GF-D8 (cell line): ENCODE results near the gene ICA1L.

Experiments used
- DNase-seq: peaks from one replicate; lab custom pipeline; 2025; lab: John Stamatoyannopoulos, UW

The ICA1L gene

GRCh38 chr2:202782940-202783558 lies 88.5 kb downstream of the ICA1L start:
- DNase-seq = no peak

DNA sequence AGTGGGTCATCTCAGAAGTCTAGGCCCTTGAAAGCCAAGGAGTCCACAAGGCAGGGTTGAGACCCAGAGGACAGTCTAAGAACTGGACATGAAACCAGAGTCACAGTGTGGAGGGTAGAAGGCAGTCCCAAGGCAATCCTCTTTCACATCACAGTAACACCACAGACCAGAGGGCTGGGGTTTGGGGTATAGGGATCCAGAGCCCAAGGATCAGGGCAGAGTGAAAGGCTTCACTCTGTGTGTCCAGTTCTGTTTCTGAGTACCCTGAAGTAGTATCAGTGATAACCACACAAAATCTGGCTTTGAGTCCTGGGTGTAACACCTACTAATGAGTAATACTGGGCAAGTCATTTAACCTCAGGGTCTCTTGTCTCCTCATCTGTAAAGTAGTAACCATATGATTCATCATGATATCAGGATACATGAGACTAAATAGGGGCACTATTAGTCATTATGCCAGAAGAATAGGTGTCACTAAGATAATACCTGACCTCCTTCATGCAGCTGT lies 91.0 kb downstream of the ICA1L start:
- no peak for DNase-seq

DNA sequence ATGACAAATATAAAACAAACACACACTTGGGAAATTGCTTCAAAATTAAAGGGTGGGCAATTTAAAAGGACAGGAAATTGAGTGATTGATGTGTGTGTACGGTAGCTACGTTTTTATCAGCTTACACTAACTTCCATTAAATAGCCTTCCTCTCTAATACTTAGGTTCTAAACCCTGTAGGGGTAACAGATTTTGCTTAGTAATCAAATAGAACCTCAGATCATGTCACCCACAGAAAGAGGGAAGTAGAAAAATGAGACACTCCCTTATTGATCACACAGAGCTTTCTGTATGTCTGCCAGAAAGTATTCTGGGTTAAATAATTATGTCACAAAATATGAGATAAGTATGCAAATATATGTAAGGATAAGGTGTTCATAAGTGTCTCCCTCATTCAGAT lies 93.3 kb downstream of the ICA1L start:
- DNase-seq = no peak

GRCh38 chr2:202774104-202774503 lies 97.5 kb downstream of the ICA1L start:
- DNase-seq = no peak

- no peak for DNase-seq
Observed at GRCh38 chr2:202773301-202773973, 98.1 kb downstream of the ICA1L start.

GRCh38 chr2:202771741-202772460 lies 99.7 kb downstream of the ICA1L start:
- no peak for DNase-seq

DNA sequence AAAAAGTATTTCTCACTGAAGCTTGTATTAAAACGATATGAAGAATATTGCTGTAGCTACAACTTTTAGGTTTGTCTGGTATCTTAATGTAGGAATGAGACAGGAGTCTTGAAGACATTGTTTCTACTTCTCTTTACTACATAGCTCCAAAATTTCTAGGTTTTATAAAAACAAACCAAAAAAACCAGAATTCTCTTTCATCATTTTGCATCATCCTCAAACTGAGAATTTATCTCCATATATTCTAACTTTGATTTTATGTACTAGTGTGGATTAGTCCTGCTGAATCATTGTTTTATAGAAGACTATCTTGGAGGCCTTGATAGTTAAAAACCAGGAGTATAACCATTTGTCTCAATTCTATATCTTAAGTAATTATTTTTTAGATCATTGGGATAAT lies 100.2 kb downstream of the ICA1L start:
- DNase-seq = no peak

DNA sequence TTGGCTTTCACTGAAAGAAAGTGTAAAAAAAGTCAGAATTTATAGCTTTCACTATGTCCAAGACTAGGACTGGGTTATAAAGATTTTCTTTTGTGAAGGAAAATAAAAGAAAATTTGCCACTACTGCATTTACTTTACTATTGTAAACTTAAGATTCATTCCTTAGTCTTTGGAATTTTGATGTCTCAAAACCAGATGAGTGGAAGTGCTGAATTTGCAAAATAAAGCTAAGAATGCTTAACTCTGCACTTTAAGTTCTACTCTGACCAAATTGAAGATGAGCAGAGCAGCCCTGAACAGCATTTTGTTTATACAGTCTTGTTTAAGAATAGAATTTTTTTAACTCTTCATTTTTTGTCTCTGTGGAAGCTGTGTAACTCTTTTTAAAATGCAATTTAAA lies 102.4 kb downstream of the ICA1L start:
- DNase-seq = no peak

DNA sequence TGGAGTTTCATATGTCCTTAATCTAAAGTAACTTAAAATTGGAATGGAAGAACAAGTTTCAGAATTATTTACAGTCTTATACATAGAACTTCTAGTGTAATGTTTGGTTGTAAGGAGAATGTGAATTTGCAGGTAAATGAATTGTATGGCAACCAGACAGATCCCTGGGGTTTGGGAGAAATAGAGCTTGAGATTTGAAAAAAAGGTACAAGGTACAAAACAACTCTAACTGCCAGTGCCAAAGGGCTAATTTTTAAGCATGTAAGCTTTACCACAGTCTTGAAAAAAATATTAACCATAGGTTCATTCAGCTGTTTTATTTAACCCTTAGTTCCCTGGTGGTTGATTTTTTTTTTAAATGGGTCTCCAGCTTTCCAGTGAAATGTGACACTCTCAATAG lies 103.3 kb downstream of the ICA1L start:
- DNase-seq = no peak

GRCh38 chr2:202765436-202765835 lies 106.1 kb downstream of the ICA1L start:
- DNase-seq = no peak

DNA sequence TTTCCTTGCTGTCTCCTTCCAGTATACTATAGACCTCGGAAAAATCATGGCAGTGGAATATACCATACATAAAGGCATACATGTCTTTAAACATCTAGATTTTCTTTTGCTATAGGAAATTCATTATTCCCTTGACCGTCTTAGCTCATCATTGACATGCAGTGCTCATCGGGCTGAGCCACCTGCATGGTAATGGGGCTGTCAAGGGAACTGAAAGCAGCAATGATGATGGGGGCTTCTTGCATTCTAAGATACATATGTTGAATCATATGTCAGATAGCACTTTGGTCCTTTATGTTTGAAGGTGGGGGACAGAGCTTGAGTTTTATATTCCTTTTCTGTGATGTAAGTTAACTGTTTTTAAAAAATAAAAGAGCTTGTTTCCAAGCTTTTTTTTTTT lies 106.6 kb downstream of the ICA1L start:
- DNase-seq = no peak

DNA sequence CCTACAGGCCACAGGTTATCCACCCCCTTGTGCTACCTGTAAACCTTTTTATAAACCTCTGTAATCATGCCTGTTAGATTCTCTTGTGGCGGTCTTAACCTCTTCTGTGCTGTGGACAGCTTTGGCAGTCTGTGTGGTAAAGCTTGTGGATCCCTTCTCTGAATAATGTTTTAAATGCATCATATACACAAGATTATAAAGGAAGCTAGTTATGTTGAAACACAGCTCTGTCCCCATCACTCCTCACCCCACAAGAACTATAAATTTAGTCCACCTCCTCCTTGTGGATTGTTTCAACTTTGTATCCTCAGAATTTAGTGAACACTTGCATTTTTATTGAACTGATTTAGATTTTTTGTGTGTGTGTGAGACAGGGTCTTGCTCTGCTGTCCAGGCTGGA lies 107.7 kb downstream of the ICA1L start:
- no peak for DNase-seq

GRCh38 chr2:202762556-202762955 lies 109.0 kb downstream of the ICA1L start:
- DNase-seq = peak; percentile 57

DNA sequence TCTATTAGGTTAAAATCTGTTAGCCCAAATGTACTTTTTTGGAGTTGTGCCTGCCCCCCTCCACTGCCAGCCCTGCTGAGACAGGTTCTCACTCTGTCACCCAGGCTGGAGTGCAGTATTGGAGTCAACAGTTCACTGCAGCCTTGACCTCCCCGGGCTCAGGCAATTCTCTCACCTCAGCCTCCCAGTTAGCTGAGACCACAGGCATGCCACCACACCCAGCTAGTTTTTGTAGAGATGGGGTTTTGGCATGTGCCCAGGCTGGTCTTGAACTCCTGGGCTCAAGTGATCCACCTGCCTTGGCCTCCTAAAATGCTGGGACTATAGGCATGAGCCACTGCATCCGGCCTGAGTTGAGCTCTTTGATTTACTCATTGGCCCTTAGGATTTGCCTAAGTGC lies 110.7 kb downstream of the ICA1L start:
- DNase-seq = no peak

- DNase-seq = no peak
Observed at GRCh38 chr2:202758604-202759003, 113.0 kb downstream of the ICA1L start.

DNA sequence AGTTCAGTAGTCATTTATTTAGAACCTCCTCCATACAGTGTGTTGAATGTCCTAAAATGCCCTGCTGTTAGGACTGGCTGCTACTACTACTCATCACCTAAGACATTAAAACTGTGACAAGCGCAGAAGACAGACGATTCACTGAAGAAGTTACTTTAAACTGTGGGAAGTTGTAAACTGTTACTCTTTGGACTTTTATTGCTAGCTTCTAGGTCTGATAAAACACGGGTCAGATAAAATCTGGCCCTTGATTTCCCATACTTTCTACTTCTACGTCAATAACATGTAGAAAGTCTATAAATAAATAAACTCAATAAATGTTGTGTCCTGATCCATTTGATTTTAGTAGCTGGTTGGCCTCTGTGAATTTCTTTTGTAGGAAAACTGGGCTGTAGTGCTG lies 113.4 kb downstream of the ICA1L start:
- no peak for DNase-seq

DNA sequence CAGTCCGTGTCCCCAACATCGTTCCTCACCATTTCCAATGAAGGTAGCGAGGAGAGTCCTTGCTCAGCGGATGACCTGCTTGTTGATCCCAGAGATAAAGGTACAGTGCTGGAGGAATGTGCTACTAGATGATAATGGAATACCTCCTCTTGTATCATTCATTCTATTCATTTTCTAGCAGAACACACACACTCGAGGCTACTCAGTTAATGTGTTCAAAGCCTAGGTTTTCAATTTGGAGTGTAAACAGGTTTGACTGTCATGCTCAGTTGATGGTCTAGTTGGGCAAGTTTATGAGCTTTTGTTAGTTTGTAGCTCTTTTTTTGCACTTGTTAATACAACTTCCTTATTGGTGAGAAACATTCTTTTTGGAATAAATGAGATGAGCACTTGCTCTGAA lies 114.2 kb downstream of the ICA1L start:
- DNase-seq = no peak

- DNase-seq = no peak
Observed at GRCh38 chr2:202756598-202756997, 115.0 kb downstream of the ICA1L start.

GRCh38 chr2:202754936-202755335 lies 116.6 kb downstream of the ICA1L start:
- no peak for DNase-seq

DNA sequence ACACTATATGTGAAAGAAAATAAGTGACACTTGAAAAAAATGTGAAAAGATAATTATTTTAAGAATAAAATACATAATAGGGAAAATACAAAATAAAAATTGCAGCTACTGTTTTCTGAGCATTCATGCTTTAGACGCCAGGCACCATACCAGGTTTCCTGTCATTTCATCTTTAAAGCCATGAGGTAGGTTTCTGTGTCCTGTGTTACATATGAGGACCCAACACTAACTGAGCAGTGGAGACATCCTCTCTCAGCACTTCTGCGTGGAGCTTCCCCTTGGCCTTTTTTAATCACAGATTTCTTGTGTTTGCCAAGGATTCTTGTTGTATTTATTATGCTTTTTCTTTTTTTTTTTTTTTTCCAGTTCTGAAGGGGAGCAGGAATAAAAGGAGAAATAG lies 119.5 kb downstream of the ICA1L start:
- no peak for DNase-seq

DNA sequence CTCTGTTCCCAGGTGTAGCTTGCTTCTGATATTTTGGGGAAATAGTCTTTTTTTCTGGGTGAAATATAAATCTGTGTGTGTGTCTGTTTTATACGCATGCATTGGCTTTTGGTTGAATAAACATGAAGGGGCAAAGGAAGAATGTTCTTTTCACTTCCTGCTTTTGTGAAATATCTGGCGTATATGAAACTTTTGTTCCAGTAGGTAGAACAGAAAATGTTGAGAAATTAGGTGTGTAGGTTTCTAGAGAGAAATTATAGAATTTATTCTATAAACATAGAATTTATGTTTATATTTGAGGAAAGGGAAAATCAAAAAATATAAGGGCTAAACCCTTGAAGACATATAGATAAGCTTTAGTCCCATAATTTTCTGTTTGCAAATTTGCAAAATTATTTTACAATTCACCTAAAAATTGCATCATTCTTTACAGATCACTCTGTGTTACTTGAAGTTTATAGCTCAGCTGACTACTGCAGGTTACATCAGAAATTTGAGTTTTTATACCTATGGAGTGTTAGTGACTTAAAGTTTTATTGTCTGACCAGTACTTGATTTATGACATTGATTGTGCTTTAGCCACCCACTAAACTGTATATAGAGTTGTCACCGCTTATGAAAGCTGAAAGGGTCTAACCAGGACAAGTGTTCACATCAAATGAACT lies 120.7 kb downstream of the ICA1L start:
- DNase-seq = no peak

DNA sequence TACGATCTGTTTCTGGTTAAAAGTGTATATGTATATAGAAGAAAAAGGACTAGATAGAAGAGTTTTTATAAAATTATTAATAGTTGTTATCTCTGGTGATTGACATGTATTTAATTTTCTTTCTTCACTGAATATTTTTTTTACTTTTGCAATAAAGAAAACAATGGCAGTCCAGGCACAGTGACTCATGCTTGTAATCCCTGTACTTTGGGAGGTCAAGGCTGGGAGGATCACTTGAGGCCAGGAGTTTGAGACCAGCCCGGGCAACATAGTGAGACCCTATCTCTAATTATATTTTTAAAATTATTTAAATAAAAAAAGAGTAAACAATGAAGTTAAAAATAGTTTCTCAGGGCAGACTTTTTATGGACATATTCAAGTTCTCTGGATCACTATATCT lies 122.1 kb downstream of the ICA1L start:
- no peak for DNase-seq

GRCh38 chr2:202743613-202744012 lies 128.0 kb downstream of the ICA1L start:
- DNase-seq = no peak
